Adrenal gland (tissue), 12 donors: ENCODE results near the gene VHLL. TPM values are rescaled to one million over a fixed set of nuclear protein-coding genes. Genes with fewer than 3 reads are reported as not detected.

Source experiments
- DNase-seq, 7 donors: peaks; one replicate each; pipeline ENCODE4 v3.0.0-alpha.2; 2019 to 2020
- H3K27ac ChIP-seq, 5 donors: fragments of 200-600 bp; sonication (generic) in 4 of 5; 1 replicate in 3 of 5; 2 replicates in 2 of 5; pipeline versions ENCODE4 v1.5.1 to v1.8.0; 2016 to 2020; ENCODE audit warnings: mild to moderate bottlenecking in 1 of 5
- H3K27me3 ChIP-seq: fragments of 200-600 bp; 2 replicates; pipeline ENCODE4 v1.8.0; 2021
- H3K36me3 ChIP-seq, 2 donors: fragments of 200-600 bp; replicated peaks in 1 of 2; 1 replicate in 1 of 2; 2 replicates in 1 of 2; pipeline versions ENCODE4 v1.5.1 to v1.8.0; 2018 to 2022
- H3K4me1 ChIP-seq, 2 donors: fragments of 200-600 bp; replicated peaks in 1 of 2; 1 replicate in 1 of 2; 2 replicates in 1 of 2; pipeline versions ENCODE4 v1.5.1 to v1.8.0; 2018 to 2021
- H3K4me3 ChIP-seq, 4 donors: fragments of 200-600 bp; sonication (generic) in 3 of 4; one replicate each; pipeline ENCODE4 v1.5.1; 2016 to 2018
- H3K9me3 ChIP-seq, 3 donors: fragments of 200-600 bp; sonication (generic) in 1 of 3; replicated peaks in 1 of 3; 1 replicate in 2 of 3; 2 replicates in 1 of 3; pipeline versions ENCODE4 v1.5.1 to v1.8.0; 2016 to 2021
- POLR2A ChIP-seq, 2 donors: fragments of 450-650 bp; IDR thresholded peaks; one replicate each; pipeline ENCODE4 v1.6.1; 2017; ENCODE audit warnings: antibody characterized with exemption in 2 of 2, mild to moderate bottlenecking in 2 of 2, moderate library complexity in 1 of 2
- WGBS, 4 donors: extraction: QIAGEN DNeasy Blood & Tissue Kit in 2 of 4; methylation state at CpG; one replicate each; pipeline versions ENCODE4 v1.1.5 to v1.1.7; 2013 to 2017; 5-methylcytosine and 5-hydroxymethylcytosine counted together
- intact Hi-C, 2 donors: fragments of 100-400 bp; cut with DNase I; formaldehyde crosslinking; loops; one replicate each; pipeline versions ENCODE4 v1.14.1 to v1.15.0; 2022 to 2023
- polyA plus RNA-seq, 3 donors: library from polyadenylated mRNA; stranded (reverse); fragments of 200-250 nt in 2 of 3; fragments of 350-450 nt in 1 of 3; fragmentation: Illumina TruSeq in 1 of 3; extraction: RNeasy Lipid Tissue Mini Kit (QIAGEN cat#74804) in 1 of 3; gene quantifications; one replicate each; pipeline ENCODE4 v1.2.3, GENCODE V29; 2013 to 2014
- total RNA-seq, 9 donors: library from RNA; depleted of rRNA in 4 of 9; stranded (reverse); fragments of >200 nt in 4 of 9; fragments of 120-200 nt in 1 of 9; fragmentation: NEBNext Ultra II Directional in 1 of 9; extraction: Animal tissue kit (Norgen Biotek cat#: 25700) in 1 of 9; gene quantifications; one replicate each; pipeline versions ENCODE4 v1.1.0 to v1.2.4, GENCODE V29; 2013 to 2023
- TF ChIP-seq, protein P1 (sequence below), 6 experiments: fragments of 450-650 bp in 4 of 6; fragments of 200-600 bp in 2 of 6; sonication (generic) in 1 of 6; IDR thresholded peaks; 1 replicate in 5 of 6; 2 replicates in 1 of 6; pipeline versions ENCODE4 v1.5.1 to v1.8.0; 2016 to 2021; ENCODE audit warnings: antibody characterized with exemption in 6 of 6, mild to moderate bottlenecking in 2 of 6, moderate library complexity in 1 of 6
- donor health status: healthy with polysubstance abuse.
- donor health status: Bipolar disorder and iron deficiency.
- donor health status: DM: yes; HTN: yes; CAD: no.
- donor health status: DM: no; HTN: no; CAD: no.
- donor health status: DM: no; HTN: no; CAD: no.
- donor health status: DM: yes; HTN: yes; CAD: no.

The VHLL gene
- total and polyA plus RNA-seq, 12 donors: 0.39 to 0.72 (median 0.44) TPM; not detected in 9

DNA sequence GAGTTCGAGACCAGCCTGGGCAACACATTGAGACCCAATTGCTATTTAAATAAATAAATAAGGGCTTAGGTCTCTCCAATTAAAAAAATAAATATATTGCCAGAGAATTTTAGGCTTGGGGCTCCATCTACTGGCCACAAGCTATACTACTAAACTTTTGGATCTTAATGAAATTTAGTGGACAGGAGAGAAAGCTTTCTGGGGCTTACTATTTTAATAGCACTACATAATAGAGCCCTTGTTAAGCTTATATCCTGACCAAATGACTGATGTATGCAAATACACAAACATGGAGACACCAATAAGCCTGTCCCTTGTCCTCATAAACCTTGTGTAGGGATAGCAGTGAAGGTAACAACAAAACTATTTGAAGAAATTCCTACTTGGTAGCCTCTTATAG, 20.6 kb upstream of the VHLL start:
- peak in 1 of 7 donors; percentile 36 for DNase-seq
- 56 to 75% (median 70%) methylated on average over 1 of the region's 1 CpG for WGBS, 4 donors
- no peak for TF ChIP-seq POLR2A (IDR thresholded peaks at IDR 0.05)
- TF ChIP-seq, protein P1, sequence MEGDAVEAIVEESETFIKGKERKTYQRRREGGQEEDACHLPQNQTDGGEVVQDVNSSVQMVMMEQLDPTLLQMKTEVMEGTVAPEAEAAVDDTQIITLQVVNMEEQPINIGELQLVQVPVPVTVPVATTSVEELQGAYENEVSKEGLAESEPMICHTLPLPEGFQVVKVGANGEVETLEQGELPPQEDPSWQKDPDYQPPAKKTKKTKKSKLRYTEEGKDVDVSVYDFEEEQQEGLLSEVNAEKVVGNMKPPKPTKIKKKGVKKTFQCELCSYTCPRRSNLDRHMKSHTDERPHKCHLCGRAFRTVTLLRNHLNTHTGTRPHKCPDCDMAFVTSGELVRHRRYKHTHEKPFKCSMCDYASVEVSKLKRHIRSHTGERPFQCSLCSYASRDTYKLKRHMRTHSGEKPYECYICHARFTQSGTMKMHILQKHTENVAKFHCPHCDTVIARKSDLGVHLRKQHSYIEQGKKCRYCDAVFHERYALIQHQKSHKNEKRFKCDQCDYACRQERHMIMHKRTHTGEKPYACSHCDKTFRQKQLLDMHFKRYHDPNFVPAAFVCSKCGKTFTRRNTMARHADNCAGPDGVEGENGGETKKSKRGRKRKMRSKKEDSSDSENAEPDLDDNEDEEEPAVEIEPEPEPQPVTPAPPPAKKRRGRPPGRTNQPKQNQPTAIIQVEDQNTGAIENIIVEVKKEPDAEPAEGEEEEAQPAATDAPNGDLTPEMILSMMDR (IDR thresholded peaks at IDR 0.05): peak; percentile 26 to 61 (median 44)
- H3K27me3 ChIP-seq: no peaks in the 10 kb centered on the region
- H3K36me3 ChIP-seq: peaks cover 0 to 99% of the 10 kb centered on the region in 2 donors
- H3K27ac ChIP-seq: no peak overlapping the region
- intact Hi-C loops: loop anchor here in 1 of 2 donors (10.0 kb wide), 1 partner anchor 165 kb away; the partner anchor contains the start of gene SEMA4A
- H3K4me1 ChIP-seq: no peaks in the 10 kb centered on the region
- H3K9me3 ChIP-seq: no peaks in the 10 kb centered on the region
- H3K4me3 ChIP-seq: no peak overlapping the region

DNA sequence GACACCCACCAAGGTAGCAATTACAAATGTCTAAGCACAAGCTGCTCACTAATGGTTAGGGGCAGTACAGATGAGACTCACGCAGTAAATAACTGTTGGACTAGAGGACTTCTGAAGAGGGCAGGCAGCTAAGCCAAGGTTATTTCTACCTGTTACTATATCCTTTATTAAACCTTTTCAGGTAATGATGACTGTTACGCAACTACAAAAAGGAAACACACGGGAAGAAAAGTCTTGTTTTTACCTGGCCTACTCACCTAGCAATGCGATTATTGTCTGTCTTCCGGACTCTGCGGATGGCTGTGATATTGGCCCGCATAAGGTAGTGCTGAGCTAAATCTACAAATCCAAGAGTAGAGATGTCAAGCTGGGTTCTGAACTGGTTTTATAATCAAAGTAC, 17.8 kb upstream of the VHLL start:
- 86 to 90% (median 88%) methylated on average over 7 of the region's 7 CpGs for WGBS, 4 donors
- intact Hi-C loops: loop anchor here in 1 of 2 donors (10.0 kb wide), 1 partner anchor 162 kb away; the partner anchor contains the start of gene SEMA4A
- H3K36me3 ChIP-seq: peaks cover 0 to 93% of the 10 kb centered on the region in 2 donors
- DNase-seq: peak in 1 of 7 donors; percentile 2
- H3K9me3 ChIP-seq: no peaks in the 10 kb centered on the region
- no peak overlapping the region for H3K4me3 ChIP-seq
- no peaks in the 10 kb centered on the region for H3K27me3 ChIP-seq
- no peak for TF ChIP-seq POLR2A (IDR thresholded peaks at IDR 0.05)
- TF ChIP-seq, protein P1 (IDR thresholded peaks at IDR 0.05): no peak
- no peaks in the 10 kb centered on the region for H3K4me1 ChIP-seq
- no peak overlapping the region for H3K27ac ChIP-seq

DNA sequence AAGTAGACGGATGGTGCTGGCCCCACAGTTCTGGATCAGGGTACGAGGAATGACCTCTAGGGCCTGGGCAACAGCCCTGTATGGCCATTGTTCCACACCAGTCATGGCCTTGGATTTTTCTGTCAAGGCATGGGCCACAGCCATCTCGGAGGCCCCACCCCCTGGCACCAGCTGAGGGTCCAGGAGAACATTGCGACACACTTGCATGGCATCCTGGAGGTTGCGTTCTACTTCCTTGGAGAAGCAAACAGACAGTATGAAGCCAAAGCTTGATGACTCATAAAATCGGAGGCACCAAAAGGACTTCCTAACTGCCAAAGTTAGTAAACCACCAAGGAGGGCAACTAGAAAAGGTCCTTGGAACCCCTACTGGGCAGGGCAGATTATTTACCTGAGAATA, 11.9 kb upstream of the VHLL start:
- WGBS, 4 donors: 30 to 50% (median 41%) methylated on average over 6 of the region's 6 CpGs
- Histone ChIP-seq H3K27ac (peak overlapping the region in 2 of 5 donors; percentile 63 to 68), H3K9me3 (no peaks in the 10 kb centered on the region), H3K4me1 (peaks cover 25 to 27% of the 10 kb centered on the region in 2 donors), H3K27me3 (no peaks in the 10 kb centered on the region), H3K4me3 (no peak overlapping the region), H3K36me3 (peaks cover 0 to 80% of the 10 kb centered on the region in 2 donors)
- DNase-seq: peak; percentile 50 to 87 (median 83)
- TF ChIP-seq, protein P1 (IDR thresholded peaks at IDR 0.05): no peak
- no peak for TF ChIP-seq POLR2A (IDR thresholded peaks at IDR 0.05)
- intact Hi-C loops: loop anchor here in 1 of 2 donors (10.0 kb wide), 1 partner anchor 156 kb away; the partner anchor contains the start of gene SEMA4A

DNA sequence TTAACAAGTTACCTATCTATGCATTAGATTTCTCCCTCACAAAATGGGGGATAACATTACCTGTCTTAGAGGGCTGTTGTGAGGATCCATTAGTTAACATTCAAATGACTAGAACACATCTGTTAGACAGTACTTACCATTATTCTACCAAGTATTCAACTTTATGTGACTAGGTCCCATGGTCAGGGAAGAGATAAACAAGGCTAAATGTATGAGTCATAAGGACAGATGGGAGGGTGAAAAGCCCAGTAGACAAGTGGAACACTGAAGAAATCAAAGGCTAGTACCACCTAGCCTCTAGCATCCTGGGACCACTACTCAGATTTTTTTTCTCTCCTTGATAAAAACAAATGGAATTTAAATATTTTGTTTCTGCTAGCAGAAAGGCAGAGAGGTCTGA, 9.0 kb upstream of the VHLL start:
- Histone ChIP-seq H3K27me3 (no peaks in the 10 kb centered on the region), H3K9me3 (no peaks in the 10 kb centered on the region), H3K36me3 (peaks cover 0 to 52% of the 10 kb centered on the region in 2 donors), H3K27ac (peak overlapping the region in 3 of 5 donors; percentile 66 to 72 (median 68)), H3K4me3 (no peak overlapping the region), H3K4me1 (peaks cover 25 to 31% of the 10 kb centered on the region in 2 donors)
- DNase-seq: no peak
- intact Hi-C loops: no loop called here
- no peak for TF ChIP-seq POLR2A (IDR thresholded peaks at IDR 0.05)
- TF ChIP-seq, protein P1 (IDR thresholded peaks at IDR 0.05): no peak
